ENCODE data around the gene RPL3. TPM values are rescaled to one million over a fixed set of nuclear protein-coding genes. Genes with fewer than 3 reads are reported as not detected.

RPL3 gene
- total RNA-seq, 1 experiment from 2014 or later, result 3,009 TPM

DNA sequence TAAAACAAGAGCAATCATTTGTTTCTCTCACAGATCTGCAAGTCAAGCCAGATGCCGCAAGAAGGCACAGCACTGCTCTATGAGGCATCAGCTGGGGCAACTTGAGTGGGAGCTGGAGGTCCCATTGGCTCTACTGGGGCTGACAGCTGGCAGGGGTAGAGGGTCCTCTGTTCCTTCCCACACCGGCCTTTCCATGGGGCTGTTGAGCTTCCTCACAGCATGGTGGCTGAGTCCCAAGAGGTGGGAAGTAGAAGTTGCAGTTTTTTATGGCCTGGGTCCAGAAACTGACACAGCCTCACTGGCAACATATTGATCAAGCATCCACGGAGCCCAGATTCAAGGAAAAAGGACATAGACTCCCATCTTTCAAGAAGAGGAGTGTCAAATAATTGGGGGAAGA, 34.4 kb downstream of the RPL3 start:
- TF ChIP-seq, protein P1, sequence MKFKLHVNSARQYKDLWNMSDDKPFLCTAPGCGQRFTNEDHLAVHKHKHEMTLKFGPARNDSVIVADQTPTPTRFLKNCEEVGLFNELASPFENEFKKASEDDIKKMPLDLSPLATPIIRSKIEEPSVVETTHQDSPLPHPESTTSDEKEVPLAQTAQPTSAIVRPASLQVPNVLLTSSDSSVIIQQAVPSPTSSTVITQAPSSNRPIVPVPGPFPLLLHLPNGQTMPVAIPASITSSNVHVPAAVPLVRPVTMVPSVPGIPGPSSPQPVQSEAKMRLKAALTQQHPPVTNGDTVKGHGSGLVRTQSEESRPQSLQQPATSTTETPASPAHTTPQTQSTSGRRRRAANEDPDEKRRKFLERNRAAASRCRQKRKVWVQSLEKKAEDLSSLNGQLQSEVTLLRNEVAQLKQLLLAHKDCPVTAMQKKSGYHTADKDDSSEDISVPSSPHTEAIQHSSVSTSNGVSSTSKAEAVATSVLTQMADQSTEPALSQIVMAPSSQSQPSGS (CRISPR knock-in tag; IDR thresholded peaks at IDR 0.05; ENCODE audit: borderline replicate concordance, low read depth), result no peak
- ChIA-PET POLR2A (no interaction called here), CTCF (no interaction called here)
- Mint-ChIP-seq H3K4me3 (no peak overlapping the region), H3K4me1 (peaks cover 17% of the 10 kb centered on the region), H3K27ac (no peak overlapping the region), H3K27me3 (ENCODE audit: low read depth) (no peaks in the 10 kb centered on the region), H3K9me3 (peaks cover 9% of the 10 kb centered on the region), H3K36me3 (no peaks in the 10 kb centered on the region)
- ATAC-seq (no peak), DNase-seq (ENCODE audit: low spot score) (no peak)

DNA sequence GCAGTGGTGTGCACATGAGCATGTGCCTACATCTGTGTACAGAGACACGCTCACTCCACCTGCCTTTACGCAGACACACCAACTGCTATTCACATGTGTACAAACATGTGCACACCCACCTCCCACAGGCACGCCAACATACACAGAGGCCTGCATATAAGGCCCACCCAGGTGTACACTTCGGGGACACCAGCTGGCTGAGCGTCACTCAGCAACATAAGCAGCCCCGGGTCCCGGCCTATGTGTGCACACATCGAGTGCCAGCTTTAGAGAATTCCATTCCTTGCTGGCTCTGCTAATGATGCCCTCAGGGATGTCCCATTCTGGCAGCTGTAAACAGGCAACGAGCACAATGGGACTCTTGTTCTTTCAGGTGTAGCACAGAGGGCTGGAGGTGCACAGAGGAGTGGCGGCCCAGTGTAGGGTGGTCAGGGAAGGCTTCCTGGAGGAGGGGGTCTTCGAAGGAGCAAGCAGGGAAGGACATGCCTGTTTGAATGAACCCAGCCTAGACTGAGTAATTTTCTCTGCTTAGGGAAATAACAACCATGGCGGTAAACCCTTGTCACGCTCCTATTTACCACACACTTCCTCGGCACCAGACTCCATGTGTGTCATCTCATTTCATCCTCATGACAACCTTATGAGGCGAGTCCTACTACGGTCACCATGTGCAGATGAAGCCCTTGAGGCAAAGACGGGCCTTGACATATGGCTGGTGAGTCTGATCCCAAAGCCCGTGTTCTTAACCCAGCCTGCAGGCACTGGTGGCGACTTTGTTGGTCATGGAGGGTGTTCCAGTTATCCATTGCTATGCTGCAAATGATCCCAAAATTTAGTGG, 35.1 kb downstream of the RPL3 start:
- Mint-ChIP-seq H3K9me3 (peaks cover 9% of the 10 kb centered on the region), H3K4me1 (peaks cover 23% of the 10 kb centered on the region), H3K27me3 (ENCODE audit: low read depth) (no peaks in the 10 kb centered on the region), H3K4me3 (no peak overlapping the region), H3K36me3 (no peaks in the 10 kb centered on the region), H3K27ac (no peak overlapping the region)
- ATAC-seq, result no peak
- ChIA-PET CTCF (no interaction called here), POLR2A (no interaction called here)
- no peak for DNase-seq (ENCODE audit: low spot score)
- TF ChIP-seq, protein P2, sequence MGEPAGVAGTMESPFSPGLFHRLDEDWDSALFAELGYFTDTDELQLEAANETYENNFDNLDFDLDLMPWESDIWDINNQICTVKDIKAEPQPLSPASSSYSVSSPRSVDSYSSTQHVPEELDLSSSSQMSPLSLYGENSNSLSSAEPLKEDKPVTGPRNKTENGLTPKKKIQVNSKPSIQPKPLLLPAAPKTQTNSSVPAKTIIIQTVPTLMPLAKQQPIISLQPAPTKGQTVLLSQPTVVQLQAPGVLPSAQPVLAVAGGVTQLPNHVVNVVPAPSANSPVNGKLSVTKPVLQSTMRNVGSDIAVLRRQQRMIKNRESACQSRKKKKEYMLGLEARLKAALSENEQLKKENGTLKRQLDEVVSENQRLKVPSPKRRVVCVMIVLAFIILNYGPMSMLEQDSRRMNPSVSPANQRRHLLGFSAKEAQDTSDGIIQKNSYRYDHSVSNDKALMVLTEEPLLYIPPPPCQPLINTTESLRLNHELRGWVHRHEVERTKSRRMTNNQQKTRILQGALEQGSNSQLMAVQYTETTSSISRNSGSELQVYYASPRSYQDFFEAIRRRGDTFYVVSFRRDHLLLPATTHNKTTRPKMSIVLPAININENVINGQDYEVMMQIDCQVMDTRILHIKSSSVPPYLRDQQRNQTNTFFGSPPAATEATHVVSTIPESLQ (CRISPR knock-in tag; IDR thresholded peaks at IDR 0.05), result no peak
- TF ChIP-seq, protein P3, sequence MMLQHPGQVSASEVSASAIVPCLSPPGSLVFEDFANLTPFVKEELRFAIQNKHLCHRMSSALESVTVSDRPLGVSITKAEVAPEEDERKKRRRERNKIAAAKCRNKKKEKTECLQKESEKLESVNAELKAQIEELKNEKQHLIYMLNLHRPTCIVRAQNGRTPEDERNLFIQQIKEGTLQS (CRISPR knock-in tag; conservative IDR thresholded peaks at IDR 0.05), result no peak
- TF ChIP-seq, protein P4, sequence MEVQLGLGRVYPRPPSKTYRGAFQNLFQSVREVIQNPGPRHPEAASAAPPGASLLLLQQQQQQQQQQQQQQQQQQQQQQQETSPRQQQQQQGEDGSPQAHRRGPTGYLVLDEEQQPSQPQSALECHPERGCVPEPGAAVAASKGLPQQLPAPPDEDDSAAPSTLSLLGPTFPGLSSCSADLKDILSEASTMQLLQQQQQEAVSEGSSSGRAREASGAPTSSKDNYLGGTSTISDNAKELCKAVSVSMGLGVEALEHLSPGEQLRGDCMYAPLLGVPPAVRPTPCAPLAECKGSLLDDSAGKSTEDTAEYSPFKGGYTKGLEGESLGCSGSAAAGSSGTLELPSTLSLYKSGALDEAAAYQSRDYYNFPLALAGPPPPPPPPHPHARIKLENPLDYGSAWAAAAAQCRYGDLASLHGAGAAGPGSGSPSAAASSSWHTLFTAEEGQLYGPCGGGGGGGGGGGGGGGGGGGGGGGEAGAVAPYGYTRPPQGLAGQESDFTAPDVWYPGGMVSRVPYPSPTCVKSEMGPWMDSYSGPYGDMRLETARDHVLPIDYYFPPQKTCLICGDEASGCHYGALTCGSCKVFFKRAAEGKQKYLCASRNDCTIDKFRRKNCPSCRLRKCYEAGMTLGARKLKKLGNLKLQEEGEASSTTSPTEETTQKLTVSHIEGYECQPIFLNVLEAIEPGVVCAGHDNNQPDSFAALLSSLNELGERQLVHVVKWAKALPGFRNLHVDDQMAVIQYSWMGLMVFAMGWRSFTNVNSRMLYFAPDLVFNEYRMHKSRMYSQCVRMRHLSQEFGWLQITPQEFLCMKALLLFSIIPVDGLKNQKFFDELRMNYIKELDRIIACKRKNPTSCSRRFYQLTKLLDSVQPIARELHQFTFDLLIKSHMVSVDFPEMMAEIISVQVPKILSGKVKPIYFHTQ (CRISPR knock-in tag; IDR thresholded peaks at IDR 0.05), result no peak
- TF ChIP-seq, protein P5, sequence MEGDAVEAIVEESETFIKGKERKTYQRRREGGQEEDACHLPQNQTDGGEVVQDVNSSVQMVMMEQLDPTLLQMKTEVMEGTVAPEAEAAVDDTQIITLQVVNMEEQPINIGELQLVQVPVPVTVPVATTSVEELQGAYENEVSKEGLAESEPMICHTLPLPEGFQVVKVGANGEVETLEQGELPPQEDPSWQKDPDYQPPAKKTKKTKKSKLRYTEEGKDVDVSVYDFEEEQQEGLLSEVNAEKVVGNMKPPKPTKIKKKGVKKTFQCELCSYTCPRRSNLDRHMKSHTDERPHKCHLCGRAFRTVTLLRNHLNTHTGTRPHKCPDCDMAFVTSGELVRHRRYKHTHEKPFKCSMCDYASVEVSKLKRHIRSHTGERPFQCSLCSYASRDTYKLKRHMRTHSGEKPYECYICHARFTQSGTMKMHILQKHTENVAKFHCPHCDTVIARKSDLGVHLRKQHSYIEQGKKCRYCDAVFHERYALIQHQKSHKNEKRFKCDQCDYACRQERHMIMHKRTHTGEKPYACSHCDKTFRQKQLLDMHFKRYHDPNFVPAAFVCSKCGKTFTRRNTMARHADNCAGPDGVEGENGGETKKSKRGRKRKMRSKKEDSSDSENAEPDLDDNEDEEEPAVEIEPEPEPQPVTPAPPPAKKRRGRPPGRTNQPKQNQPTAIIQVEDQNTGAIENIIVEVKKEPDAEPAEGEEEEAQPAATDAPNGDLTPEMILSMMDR (IDR thresholded peaks at IDR 0.05), result no peak
- no peak for TF ChIP-seq ZBTB21 (CRISPR knock-in tag; IDR thresholded peaks at IDR 0.05; ENCODE audit: borderline replicate concordance)
- TF ChIP-seq TP53 (CRISPR knock-in tag; IDR thresholded peaks at IDR 0.05), result no peak
- TF ChIP-seq NFE2L1 (CRISPR knock-in tag; IDR thresholded peaks at IDR 0.05), result no peak
- TF ChIP-seq NFYB (CRISPR knock-in tag; conservative IDR thresholded peaks at IDR 0.05; ENCODE audit: low read depth), result no peak
- no peak for TF ChIP-seq GRHL2 (CRISPR knock-in tag; IDR thresholded peaks at IDR 0.05; ENCODE audit: insufficient replicate concordance, severe bottlenecking)
- TF ChIP-seq FOXJ3 (CRISPR knock-in tag; IDR thresholded peaks at IDR 0.05; ENCODE audit: borderline replicate concordance), result no peak
- TF ChIP-seq, protein P6, sequence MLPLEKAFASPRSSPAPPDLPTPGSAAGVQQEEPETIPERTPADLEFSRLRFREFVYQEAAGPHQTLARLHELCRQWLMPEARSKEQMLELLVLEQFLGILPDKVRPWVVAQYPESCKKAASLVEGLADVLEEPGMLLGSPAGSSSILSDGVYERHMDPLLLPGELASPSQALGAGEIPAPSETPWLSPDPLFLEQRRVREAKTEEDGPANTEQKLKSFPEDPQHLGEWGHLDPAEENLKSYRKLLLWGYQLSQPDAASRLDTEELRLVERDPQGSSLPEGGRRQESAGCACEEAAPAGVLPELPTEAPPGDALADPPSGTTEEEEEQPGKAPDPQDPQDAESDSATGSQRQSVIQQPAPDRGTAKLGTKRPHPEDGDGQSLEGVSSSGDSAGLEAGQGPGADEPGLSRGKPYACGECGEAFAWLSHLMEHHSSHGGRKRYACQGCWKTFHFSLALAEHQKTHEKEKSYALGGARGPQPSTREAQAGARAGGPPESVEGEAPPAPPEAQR (CRISPR knock-in tag; IDR thresholded peaks at IDR 0.05), result no peak
- TF ChIP-seq, protein P7, sequence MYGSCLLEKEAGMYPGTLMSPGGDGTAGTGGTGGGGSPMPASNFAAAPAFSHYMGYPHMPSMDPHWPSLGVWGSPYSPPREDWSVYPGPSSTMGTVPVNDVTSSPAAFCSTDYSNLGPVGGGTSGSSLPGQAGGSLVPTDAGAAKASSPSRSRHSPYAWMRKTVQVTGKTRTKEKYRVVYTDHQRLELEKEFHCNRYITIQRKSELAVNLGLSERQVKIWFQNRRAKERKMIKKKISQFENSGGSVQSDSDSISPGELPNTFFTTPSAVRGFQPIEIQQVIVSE (CRISPR knock-in tag; IDR thresholded peaks at IDR 0.05; ENCODE audit: borderline replicate concordance), result no peak
- no peak for TF ChIP-seq RELA (CRISPR knock-in tag; IDR thresholded peaks at IDR 0.05; ENCODE audit: borderline replicate concordance)
- TF ChIP-seq, protein P8, sequence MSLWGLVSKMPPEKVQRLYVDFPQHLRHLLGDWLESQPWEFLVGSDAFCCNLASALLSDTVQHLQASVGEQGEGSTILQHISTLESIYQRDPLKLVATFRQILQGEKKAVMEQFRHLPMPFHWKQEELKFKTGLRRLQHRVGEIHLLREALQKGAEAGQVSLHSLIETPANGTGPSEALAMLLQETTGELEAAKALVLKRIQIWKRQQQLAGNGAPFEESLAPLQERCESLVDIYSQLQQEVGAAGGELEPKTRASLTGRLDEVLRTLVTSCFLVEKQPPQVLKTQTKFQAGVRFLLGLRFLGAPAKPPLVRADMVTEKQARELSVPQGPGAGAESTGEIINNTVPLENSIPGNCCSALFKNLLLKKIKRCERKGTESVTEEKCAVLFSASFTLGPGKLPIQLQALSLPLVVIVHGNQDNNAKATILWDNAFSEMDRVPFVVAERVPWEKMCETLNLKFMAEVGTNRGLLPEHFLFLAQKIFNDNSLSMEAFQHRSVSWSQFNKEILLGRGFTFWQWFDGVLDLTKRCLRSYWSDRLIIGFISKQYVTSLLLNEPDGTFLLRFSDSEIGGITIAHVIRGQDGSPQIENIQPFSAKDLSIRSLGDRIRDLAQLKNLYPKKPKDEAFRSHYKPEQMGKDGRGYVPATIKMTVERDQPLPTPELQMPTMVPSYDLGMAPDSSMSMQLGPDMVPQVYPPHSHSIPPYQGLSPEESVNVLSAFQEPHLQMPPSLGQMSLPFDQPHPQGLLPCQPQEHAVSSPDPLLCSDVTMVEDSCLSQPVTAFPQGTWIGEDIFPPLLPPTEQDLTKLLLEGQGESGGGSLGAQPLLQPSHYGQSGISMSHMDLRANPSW (CRISPR knock-in tag; conservative IDR thresholded peaks at IDR 0.05; ENCODE audit: low read depth), result no peak
- no peak for TF ChIP-seq TEAD4 (CRISPR knock-in tag; IDR thresholded peaks at IDR 0.05)
- TF ChIP-seq, protein P9, sequence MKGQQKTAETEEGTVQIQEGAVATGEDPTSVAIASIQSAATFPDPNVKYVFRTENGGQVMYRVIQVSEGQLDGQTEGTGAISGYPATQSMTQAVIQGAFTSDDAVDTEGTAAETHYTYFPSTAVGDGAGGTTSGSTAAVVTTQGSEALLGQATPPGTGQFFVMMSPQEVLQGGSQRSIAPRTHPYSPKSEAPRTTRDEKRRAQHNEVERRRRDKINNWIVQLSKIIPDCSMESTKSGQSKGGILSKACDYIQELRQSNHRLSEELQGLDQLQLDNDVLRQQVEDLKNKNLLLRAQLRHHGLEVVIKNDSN (CRISPR knock-in tag; IDR thresholded peaks at IDR 0.05), result no peak
